Right ventricle myocardium inferior (tissue), 1 donor: ENCODE data around the gene MED13L. TPM values are rescaled to one million over a fixed set of nuclear protein-coding genes. Genes with fewer than 3 reads are reported as not detected.
"Not testable (repeated sequence)": the region's sequence is repeated elsewhere in the genome, so short reads cannot be mapped to it uniquely, and the experiment has no call there.

Experiments
- ATAC-seq: fragments of 200-7000 bp; cut with Tn5 transposase; one replicate; pipeline ENCODE4 v1.9.1; 2020; ENCODE audit warnings: mild to moderate bottlenecking, moderate library complexity
- DNase-seq: peaks from one replicate; pipeline ENCODE4 v3.0.0; 2021; ENCODE audit errors: missing footprints
- intact Hi-C: fragments of 100-400 bp; cut with DNase I; formaldehyde crosslinking; loops from one replicate; pipeline ENCODE4 v1.11.0; 2022
- total RNA-seq: library from RNA; stranded (reverse); fragmentation: NEBNext Ultra II Directional; extraction: Animal tissue kit (Norgen Biotek cat#: 25700); gene quantifications from one replicate; pipeline ENCODE4 v1.2.1, GENCODE V29; 2021
- donor health status: DM: no; HTN: yes; CAD: no; lungs with severe emphysema.

MED13L gene
- total RNA-seq, 1 donor from 2014 or later = 59.8 TPM

DNA sequence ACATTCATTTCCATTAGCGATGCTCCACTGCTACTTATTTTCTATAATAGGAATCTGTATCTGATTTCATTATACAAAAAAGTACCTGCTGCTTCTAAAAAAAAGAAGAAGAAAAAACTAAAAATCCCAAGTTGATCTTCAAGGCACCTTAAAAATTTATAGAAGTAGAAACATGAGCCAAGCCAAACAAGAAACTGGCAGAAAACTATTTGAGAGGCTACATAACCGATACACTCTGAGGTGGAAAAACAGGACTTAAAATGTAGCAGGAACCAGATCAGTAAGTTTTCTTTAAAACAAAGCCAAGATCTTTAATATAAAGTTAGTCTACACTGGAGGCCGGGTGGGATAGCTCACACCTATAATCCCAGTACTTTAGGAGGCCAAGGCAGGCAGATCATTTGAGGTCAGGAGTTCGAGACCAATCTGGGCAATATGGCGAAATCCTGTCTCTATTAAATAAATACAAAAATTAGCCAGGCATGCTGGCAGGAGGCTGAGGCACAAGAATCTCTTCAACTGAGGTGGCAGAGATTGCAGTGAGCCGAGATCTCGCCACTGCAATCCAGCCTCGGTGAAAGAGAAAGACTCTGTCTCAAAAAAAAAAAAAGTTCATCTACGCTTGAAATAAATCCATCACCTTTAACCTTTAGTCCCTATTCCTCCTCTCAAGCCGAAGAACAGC is 278.6 kb downstream of the MED13L start:
- DNase-seq (no peak), ATAC-seq (no peak)
- intact Hi-C loops = loop anchor here (5.0 kb wide), 2 partner anchors 238 to 708 kb away; no protein-coding TSS in a partner anchor

DNA sequence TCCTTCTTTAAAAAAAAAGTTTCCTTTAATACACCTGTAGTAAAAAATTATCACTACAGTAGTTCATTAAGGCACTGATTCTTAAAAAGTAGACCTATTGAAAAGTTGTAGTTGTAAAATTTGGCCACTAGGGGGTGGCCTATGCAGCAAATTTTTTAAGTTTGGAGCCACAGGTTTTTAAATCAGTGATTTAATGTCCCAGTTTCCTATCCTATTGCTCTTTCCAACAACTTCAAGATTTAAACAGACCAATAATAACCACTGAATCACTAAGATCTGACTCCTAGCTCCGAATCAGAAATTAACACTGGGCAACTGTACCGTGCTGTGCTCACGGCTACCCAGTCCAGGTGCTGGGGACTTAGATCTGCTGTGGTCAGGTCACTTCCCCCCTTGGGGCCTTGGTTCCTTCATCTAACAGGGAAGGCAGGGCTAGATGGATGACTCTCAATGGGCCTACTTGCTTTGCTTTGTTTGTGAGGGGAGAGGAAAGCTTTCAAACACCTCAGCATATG is 279.3 kb downstream of the MED13L start:
- DNase-seq (no peak), ATAC-seq (no peak)
- intact Hi-C loops = loop anchor here (5.0 kb wide), 2 partner anchors 239 to 709 kb away; no protein-coding TSS in a partner anchor

DNA sequence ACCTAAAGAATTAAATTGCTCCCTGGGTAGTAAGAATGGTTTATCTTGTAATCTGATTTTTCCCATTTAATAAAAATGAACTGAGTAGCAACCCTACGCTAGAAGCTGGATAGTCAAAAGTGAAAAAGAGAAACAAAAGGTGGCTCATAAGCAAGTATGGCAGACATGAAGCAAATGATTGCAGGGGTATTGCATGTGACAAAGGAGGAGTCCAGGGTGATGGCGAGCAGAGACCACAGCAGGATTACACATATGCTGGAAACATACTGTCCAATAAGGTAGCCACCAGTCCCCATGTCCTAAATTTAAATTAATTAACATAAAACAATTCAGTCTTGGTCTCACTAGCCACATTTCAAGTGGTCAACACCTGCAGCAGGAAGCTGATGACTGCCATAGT is 283.8 kb downstream of the MED13L start:
- intact Hi-C loops = no loop called here
- no peak for ATAC-seq
- DNase-seq = no peak

DNA sequence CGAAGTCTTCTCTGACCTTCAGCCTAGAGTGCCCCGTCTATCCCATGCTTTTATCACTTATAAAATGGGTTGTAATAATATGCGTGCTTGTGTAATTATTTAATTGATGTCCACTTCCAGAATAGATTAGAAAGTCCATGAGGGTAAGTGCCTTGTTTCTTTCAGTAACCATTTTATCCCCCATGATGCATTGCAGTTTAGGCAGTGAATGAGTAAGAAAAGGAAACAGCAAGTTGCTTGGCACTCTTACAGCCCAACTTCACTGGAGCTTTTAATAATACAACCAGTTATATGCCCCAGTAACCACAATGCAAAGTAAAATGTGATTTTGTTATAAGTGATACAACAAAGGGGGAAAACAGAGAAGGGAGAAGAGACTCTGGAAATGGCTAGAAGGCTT is 287.3 kb downstream of the MED13L start:
- no peak for ATAC-seq
- DNase-seq = no peak
- intact Hi-C loops = no loop called here

DNA sequence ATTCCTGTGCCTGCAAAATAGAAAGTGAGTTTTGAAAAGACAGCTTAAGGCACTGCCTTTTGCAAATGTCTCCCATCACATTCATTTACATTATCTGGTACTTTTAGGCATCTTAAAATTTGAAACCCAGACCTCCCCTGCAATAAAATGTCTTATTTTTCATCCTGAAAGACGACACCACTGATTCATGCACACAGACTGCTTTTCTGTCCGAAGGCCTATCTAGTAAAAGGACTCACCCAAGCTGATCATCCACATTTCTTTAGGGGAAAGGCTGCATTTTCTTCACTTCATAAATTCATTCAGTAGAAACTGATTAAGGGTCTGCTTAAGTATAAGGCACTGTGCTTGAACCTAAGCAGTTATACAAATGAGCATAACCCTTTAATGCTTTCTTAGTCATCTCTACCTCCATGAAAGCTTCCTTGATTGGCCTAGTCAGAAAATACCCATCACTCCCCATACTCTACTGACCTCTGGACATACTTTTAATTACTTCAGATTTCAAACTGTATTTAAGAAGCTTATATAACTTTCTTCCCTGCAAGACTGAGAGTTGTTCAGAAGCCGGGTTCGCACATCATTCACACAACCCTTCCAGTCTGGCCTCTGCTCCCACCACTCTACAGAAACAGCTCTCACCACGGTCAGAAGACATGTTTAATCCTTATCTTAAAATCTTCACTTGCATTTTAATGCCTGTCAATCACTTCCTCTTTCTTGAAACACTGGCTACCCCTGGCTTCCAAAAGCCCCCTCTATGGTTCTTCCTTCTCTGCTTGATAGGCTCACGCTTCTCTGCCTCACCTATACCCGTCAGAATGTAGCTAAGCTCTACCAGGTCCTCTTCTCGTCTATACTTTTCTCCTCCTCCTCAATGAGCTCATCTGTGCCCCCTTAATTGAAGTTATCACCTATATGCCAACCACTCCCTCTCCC is 288.6 kb downstream of the MED13L start:
- DNase-seq (no peak), ATAC-seq (no peak)
- intact Hi-C loops = no loop called here

DNA sequence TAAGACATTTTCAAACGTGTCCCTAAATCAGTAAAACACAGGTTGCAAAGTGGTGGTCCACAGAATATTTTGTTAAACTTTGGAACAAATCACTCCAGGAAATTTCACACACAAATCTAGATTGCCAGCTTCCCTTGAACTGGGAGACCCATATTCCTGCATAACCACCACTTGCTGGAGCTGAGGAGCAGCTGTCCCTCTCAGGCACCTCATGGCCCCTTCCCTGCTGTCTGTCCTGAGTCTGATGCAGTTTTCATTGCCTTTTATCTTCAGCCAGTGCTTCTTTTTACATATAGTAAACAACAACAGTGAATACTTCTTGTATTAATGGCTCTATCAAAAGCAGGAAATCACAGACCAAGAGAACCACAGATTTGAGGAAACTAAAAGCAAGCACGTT is 289.3 kb downstream of the MED13L start:
- no peak for ATAC-seq
- intact Hi-C loops = no loop called here
- no peak for DNase-seq

DNA sequence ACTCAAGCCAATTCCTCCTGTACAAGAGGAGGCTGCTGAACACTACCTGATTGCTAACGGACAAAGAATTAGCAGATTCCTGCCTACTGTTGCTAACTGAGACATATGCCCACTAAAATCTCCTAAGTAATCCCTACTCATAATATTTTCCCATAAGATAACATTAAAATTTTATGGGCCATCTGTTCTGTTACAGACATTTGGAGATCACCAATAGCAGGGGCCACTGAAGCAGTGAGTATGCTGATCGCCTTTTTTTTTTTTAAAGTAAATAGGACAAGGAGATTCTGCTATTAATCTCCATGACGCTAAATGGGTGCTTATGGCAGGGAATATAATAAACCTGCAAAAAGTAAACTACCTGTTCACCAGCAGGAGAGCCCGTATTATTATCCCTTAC is 292.9 kb downstream of the MED13L start:
- intact Hi-C loops = no loop called here
- ATAC-seq = no peak
- DNase-seq = no peak

DNA sequence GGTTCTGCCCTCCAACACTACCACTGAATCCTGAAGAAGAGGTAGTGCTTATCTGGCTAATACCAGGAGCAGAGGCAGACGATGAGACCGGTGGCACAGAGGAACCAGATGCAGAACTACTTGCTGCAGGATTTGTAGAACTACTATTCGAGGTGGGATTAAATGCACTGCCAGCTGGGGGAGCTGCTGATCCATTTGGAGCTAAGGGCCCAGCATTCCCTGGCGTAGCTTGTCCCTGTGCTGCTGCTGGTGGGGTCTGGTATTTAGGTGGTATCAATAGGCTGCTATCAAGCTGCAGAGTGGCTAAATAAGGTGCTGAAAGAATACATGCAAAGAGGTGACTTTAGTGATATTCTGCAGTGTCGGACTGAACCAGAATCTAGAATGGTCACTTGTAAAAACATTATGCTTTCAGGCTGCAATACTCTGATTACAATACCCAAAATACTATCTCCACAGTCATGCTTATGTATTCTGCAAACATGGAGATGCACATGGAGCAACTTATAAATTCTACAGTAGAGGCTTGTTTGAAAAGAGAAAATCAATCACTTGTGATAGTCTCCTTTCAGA is 294.2 kb downstream of the MED13L start:
- no peak for ATAC-seq
- intact Hi-C loops = no loop called here
- DNase-seq = no peak

DNA sequence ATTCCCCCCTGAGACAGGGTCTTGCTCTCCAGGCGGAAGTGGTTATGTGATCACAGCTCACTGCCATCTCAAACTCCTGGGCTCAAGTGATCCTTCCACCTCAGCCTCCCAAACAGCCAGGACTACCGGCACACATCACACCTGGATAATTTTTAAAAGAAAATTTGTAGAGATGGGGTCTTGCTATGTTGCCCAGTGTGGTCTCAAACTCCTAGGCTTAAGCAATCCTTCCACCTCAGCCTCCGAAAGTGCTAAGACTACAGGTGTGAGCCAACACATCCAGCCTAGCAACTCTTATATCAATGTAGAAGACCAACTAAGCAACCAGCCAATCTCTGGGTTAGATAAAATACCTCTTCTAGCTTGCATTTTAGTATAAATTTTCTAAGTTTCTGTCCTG is 297.2 kb downstream of the MED13L start:
- no peak for DNase-seq
- intact Hi-C loops = no loop called here

DNA sequence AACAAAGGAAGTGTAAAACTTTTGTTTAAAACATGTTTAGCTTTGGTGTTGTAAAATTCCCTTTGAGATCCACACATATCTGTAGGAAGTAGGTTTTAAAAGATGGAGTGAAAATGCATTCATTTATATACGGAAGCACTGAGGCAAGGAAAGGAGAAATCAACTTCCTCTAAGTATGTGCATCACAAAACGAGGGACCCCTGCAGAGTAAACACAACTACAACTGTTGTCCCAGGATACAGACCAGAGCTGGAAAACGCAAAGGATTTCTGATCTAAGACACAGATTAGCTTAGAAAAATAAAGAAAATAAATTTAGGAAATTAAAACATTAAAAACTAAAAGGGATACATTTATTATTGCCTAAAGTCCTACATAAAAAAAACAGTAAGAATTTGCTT is 297.6 kb downstream of the MED13L start:
- intact Hi-C loops = no loop called here
- ATAC-seq (no peak), DNase-seq (no peak)

More for the DNA sequence above, 297.2 kb downstream of the MED13L start:
- ATAC-seq = no peak

DNA sequence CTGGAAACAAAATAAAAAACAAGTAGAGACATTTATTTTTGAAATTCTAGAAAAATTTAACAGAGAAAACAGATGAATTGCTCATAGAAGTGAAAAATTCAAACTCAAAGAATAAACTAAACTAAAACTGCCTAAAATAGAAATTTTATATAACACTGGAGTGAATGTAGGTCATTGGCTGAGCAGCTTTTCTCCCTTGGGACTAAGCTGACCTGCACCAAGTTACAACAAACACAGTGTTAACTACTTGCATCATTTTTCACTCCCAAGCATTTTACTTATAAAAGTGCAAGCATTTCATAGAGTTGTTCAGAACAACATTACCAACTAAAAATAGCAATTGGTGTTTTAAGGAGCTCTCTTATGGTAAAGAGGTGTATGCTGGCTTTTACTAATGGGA is 298.1 kb downstream of the MED13L start:
- intact Hi-C loops = no loop called here
- ATAC-seq (no peak), DNase-seq (no peak)

DNA sequence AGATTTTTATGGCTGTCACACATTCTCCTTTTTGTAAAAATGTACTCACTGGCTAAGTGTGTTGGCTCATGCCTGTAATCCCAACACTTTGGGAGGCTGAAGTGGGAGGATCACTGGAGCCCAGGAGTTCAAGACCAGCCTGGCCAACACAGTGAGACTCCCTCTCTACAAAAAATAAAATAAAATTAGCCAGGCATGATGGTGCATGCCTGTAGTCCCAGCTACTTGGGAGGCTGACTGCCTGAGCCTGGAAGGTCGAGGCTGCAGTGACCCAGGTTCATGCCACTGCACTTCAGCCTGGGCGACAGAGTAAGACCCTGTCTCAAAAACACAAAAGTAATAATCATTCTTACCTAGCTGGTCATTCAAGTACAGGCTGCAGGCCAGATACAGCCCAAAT is 300.7 kb downstream of the MED13L start:
- ATAC-seq, DNase-seq, intact Hi-C loops: not testable (repeated sequence)

DNA sequence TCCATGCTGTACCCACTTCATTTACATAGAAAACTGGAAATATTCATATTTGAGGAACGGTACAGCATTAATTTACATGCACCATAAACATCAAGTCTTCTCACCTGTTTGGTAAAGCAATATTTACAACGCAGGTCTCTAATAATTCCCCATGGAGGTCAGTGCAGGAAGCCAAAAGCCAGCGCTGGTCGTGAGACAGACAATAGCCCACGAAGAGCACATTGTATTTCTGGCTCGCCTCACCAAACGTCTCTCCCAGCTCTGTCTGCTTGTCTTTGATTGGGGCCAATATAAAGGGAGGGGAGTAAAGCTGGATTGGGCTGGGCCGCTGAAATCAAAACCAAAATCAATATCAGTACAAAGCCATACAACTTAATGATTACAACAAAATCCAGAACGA is 302.1 kb downstream of the MED13L start:
- intact Hi-C loops = no loop called here
- DNase-seq = no peak
- ATAC-seq = no peak

DNA sequence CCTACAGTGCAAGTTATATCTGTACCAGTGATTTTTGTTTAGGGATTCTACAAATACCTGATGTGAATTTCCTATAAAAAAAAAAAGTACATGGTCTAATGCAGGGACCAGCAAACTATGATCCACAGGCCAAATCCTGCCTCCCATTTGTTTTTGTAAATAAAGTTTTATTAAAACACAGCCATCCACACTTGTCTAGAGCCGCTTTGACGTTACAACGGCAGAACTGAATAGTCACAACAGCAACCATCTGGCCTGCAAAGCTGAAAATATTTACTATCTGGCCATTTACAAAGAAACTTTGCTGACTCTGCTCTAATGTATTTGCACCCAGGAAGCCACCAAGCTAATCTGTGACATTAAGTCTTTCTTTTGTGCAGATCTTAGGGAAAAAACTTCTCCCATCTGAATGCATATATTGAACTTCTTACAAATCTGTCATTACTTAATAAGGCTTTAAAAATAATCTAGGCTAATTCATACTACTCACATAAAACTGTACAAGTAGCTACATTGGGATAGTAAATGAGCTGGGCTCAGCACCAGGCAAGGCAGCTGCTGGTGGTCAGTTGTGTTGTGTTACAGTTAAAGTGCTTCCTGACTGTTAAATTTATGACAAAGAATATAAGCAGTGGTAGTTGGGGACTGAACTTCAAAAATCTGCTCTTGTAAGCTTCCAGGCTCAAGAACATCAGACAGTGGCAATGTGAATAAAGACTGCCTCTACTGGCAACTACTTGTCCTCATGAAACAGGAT is 303.3 kb downstream of the MED13L start:
- ATAC-seq (no peak), DNase-seq (no peak)
- intact Hi-C loops = no loop called here

DNA sequence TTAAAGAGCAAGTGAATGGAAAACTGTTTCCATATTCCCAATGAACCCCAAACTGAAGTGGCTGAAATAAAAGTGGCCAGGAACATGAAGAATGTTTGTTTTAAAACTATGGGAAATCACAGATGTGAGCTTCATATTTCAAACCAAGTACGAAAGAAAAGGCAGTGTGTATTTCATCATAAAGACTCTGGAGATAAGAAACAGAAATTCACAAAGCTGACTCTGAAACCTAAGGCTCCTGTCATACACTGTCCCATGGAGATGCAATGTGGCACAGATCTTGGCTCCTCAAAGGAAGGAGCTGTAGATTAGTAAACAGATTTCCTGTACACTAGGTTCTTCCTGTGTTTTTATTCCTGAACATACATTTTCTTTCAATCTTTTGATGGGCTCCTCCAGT is 304.4 kb downstream of the MED13L start:
- intact Hi-C loops = no loop called here
- ATAC-seq = no peak
- no peak for DNase-seq

DNA sequence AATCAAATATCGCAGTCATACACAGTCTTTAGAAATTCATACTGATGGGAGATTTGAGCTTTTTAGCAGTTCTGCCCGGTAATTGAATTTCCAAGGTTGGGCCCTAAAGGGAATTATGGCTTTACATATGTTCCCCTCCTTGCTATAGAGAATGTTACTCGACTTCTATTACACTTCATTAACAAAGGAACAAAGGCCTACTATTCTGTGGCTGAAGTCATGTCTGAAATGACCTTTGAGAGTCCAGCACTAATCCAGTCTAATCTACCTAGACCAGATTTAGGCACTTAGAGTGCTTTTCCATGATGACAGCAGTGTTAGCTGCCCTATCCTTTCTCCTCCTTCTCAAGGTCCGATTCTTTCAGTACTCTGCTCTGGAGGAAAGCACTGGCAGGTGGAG is 305.3 kb downstream of the MED13L start:
- ATAC-seq (no peak), DNase-seq (no peak)
- intact Hi-C loops = no loop called here

DNA sequence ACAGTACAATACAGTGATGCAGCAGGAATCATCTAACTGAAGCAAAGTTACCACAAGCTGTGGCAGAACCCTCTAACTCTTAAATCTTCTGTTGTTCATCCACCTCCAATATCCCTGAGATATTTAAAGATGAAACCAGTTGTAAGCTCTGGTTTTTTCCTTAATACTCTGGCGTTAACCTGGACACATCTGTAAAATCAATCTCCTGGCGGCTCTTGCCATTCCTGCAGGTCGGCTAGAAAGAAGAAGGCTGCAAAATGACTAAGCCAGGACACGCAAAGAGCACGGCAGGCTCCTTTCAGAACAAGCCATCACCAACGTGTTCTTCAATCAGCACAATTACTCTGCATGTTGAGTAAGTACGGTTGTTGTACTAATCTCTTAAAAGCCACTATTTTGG is 309.3 kb downstream of the MED13L start:
- ATAC-seq (no peak), DNase-seq (no peak)
- intact Hi-C loops = no loop called here

DNA sequence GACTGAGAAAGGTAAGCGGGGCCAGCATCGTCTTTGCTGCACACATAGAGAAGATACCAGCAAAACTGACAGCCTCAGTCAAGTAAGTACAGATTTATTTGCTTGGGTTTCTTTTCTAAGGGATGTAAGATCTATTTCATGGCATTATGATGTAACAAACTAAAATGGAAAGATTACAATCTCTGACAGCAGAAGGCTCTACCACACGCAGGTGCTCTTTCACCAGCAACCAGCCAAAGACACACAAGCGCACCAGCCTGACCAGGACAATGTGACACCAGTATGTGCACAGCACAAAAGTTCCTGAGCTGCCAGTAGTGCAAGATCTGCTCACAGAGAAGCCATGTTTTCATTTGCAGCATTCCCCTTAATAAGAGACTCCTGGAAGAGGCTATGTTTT is 311.1 kb downstream of the MED13L start:
- intact Hi-C loops = no loop called here

DNA sequence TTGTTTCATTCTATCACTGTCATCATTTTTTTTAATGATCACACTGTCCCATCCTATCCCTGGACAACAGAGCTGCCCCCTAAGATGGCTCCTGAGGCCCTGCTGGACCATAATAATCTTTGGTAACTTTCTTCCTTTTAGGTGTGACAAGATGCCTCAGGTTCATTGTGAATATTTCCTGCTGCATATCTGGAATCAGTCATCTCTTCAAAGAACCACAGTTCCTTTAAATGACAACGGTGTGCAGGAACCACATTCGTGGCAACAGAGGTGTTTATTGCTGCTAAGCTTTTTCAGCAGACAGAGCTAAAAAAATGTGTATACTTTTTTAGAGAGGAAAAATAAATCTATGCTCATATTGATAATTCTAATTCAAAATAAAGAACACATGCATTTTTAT is 312.9 kb downstream of the MED13L start:
- ATAC-seq = no peak
- intact Hi-C loops = no loop called here
- no peak for DNase-seq

More for the DNA sequence above, 311.1 kb downstream of the MED13L start:
- ATAC-seq = no peak
- DNase-seq = no peak
